BJ (cell line): ENCODE results near the gene RYR3. TPM values are rescaled to one million over a fixed set of nuclear protein-coding genes. Genes with fewer than 3 reads are reported as not detected.

Experiments used
- CTCF ChIA-PET: fragments of 350-600 bp; formaldehyde crosslinking; extraction: SDS; loops from one replicate; lab custom pipeline; 2021; ENCODE audit warnings: antibody characterized with exemption, inconsistent platforms; lab: Yijun Ruan, JAX
- POLR2A ChIA-PET: fragments of 300-600 bp; sonication (Branson Sonifier 250); formaldehyde crosslinking; extraction: SDS; loops from one replicate; lab custom pipeline; 2021; ENCODE audit warnings: antibody characterized with exemption; lab: Charles Lee
- DNase-seq: peaks from one replicate; pipeline ENCODE4 v3.0.0-alpha.2; 2011; ENCODE audit warnings: low read depth
- H3K27me3 ChIP-seq: 2 replicates; pipeline ENCODE4 v1.6.0; 2011; ENCODE audit warnings: low read length; ENCODE audit not compliant: control insufficient read depth, insufficient read depth
- H3K36me3 ChIP-seq: 2 replicates; pipeline ENCODE4 v1.5.1; 2011; ENCODE audit warnings: low read length; ENCODE audit not compliant: control insufficient read depth, insufficient read depth
- H3K4me3 ChIP-seq: 2 replicates; pipeline ENCODE4 v1.5.1; 2011; ENCODE audit warnings: low read depth, mild to moderate bottlenecking, control low read depth, low read length
- polyA plus RNA-seq: library from polyadenylated mRNA; depleted of rRNA; stranded (reverse); fragments of >200 nt; gene quantifications from 2 replicates; pipeline ENCODE4 v1.2.3, GENCODE V29; 2011; rRNA removed
- small RNA-seq: library from RNA; depleted of rRNA; stranded (forward); fragments of <200 nt; gene quantifications from one replicate; pipeline ENCODE3, GENCODE V24; 2012; ENCODE audit warnings: low replicate concordance, low read depth; ENCODE audit not compliant: insufficient read length
- TF ChIP-seq, protein P1 (sequence below): IDR thresholded peaks from 2 replicates; pipeline ENCODE4 v1.5.1; 2011; ENCODE audit warnings: low read depth, mild to moderate bottlenecking, control low read depth, inconsistent platforms, low read length, moderate library complexity; ENCODE audit not compliant: insufficient read depth

Gene RYR3
- polyA plus RNA-seq, 1 experiment = not detected

DNA sequence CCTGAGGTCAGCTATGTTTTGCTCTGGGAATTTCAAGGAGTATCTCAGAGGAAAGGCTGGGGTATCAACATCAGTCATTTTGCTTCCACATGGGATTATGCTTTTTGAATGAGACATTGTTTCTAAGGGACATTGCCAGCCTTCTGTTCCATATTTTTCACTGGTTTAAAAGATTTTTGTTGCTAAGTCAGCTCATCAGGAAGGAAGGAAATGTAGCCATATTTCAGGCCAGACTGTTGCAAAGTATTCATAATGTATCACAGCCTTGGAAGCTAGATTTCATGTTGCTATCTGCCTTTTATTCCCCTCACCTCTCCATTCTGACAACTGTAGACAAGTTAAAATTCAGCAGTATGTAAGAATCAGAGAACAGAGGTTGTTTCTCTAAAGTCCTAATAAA, 596.6 kb downstream of the RYR3 start:
- Histone ChIP-seq H3K36me3 (no peaks in the 10 kb centered on the region), H3K4me3 (no peak overlapping the region), H3K27me3 (no peaks in the 10 kb centered on the region)
- DNase-seq = no peak
- CTCF ChIA-PET = no interaction called here
- TF ChIP-seq, protein P1, sequence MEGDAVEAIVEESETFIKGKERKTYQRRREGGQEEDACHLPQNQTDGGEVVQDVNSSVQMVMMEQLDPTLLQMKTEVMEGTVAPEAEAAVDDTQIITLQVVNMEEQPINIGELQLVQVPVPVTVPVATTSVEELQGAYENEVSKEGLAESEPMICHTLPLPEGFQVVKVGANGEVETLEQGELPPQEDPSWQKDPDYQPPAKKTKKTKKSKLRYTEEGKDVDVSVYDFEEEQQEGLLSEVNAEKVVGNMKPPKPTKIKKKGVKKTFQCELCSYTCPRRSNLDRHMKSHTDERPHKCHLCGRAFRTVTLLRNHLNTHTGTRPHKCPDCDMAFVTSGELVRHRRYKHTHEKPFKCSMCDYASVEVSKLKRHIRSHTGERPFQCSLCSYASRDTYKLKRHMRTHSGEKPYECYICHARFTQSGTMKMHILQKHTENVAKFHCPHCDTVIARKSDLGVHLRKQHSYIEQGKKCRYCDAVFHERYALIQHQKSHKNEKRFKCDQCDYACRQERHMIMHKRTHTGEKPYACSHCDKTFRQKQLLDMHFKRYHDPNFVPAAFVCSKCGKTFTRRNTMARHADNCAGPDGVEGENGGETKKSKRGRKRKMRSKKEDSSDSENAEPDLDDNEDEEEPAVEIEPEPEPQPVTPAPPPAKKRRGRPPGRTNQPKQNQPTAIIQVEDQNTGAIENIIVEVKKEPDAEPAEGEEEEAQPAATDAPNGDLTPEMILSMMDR = no peak
- POLR2A ChIA-PET = no interaction called here

DNA sequence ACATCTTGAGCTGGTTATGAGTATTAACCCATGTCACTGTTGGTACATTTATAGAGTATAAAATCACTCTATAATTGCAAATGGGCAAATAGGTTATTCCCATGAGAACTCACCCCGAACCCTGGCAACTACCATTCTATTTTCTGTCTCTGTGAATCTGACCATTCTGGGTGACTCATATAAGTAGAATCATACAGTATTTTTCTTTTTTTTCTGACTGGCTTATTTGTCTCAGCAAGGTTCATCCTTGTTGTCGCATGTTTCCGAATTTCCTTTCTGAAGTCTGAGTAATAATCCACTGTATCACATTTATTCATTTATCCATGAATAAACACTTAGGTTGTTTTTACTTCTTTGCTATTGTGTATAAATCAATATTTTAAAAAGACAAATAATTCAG, 597.6 kb downstream of the RYR3 start:
- CTCF ChIA-PET = interaction anchor here (0.7 kb wide), 1 partner anchor 171 kb away, joined by 3 read pairs; no protein-coding TSS in a partner anchor

DNA sequence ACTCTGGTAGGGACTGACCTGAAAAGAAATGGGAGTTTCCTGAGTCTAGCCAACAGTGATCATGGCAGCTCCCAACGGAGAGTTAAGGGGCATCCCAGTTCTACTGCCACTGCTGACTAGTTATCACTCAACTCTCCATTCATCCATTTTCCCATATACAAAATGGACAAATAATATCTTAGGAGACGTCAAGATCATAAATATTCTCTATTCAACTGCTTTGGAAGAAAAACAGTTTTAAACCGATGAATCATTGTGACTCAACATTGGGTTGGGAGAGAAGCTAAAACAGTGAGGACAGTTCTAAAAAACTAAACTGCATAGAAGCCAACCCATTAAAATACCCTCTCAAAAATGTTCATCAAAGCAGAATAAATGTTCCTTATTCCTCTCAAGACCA, 600.0 kb downstream of the RYR3 start:
- no peaks in the 10 kb centered on the region for H3K36me3 ChIP-seq
- H3K4me3 ChIP-seq = no peak overlapping the region
- CTCF ChIA-PET = interaction anchor here (0.7 kb wide), 1 partner anchor 36 kb away, joined by 4 read pairs; no protein-coding TSS in a partner anchor
- DNase-seq = no peak
- POLR2A ChIA-PET = no interaction called here
- H3K27me3 ChIP-seq = no peaks in the 10 kb centered on the region
- TF ChIP-seq, protein P1 = no peak

More for the DNA sequence above, 597.6 kb downstream of the RYR3 start:
- H3K27me3 ChIP-seq = no peaks in the 10 kb centered on the region
- TF ChIP-seq, protein P1 = no peak
- no peaks in the 10 kb centered on the region for H3K36me3 ChIP-seq
- no peak overlapping the region for H3K4me3 ChIP-seq
- no peak for DNase-seq
- POLR2A ChIA-PET = no interaction called here

DNA sequence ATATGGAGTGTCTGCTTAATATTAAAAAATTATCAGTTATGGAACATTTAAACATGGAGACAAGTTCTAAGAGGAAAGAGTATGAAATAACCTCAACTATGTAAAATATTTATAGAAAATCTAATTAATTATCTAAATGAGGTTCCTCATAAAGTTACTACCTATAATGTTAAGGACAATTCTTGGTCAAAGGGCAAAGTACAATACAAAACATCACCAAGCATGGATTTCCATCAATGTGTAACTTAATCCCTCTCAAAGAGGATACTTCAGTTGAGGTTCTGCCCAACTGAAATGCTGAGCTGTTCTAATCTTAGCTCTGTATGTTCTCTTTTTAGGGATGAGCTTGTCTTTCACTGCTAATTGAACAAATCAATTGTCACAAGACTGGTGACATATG, 601.6 kb downstream of the RYR3 start:
- POLR2A ChIA-PET = no interaction called here
- no peak for DNase-seq
- CTCF ChIA-PET = no interaction called here
- TF ChIP-seq, protein P1 = no peak
- H3K4me3 ChIP-seq = no peak overlapping the region
- H3K27me3 ChIP-seq = no peaks in the 10 kb centered on the region
- no peaks in the 10 kb centered on the region for H3K36me3 ChIP-seq

DNA sequence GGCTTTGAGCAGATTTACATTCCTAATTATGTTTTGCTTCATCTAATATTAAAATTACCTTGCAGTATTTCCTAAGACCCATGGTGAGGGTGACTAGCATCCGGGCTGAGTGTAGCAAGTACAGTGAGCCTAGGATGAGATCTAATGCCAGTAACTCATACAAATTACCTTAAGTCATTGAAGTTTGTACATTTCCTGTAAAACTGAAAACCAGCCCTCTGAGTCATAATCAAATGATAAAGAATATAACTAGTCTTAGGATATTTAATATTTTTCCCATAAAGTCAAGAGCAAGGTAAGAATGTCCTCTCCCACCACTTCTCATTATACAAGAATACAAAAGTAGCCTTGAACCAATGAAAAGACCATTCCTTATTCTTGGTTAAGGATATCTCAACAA, 602.7 kb downstream of the RYR3 start:
- DNase-seq = no peak
- Histone ChIP-seq H3K36me3 (no peaks in the 10 kb centered on the region), H3K27me3 (no peaks in the 10 kb centered on the region), H3K4me3 (no peak overlapping the region)
- ChIA-PET POLR2A (no interaction called here), CTCF (no interaction called here)
- TF ChIP-seq, protein P1 = no peak

Small RNA genes lying within 50 kb of the gene (small RNA-seq; reads per million reads assigned to genes)
- gene RF00019 = not detected

Other genes with a start within 250 kb of the RYR3 start
- gene FMN1, start 116.3 kb upstream of the RYR3 start, polyA plus RNA-seq = 2.6 and 3.5 TPM in 2 replicates